H1 (cell line): ENCODE measurements around the gene TOMM6. TPM values are rescaled to one million over a fixed set of nuclear protein-coding genes. Genes with fewer than 3 reads are reported as not detected.

ENCODE experiments used
- BACH1 ChIP-seq: IDR thresholded peaks from 2 replicates; pipeline ENCODE4 v1.6.1; 2012; ENCODE audit warnings: low read length, improper control_type of control experiment
- RAD21 ChIP-seq, 2 experiments: IDR thresholded peaks in 1 of 2; conservative IDR thresholded peaks in 1 of 2; 2 replicates each; pipeline ENCODE4 v1.6.1; 2011; ENCODE audit warnings: low read depth in 2 of 2, low read length in 2 of 2, improper control_type of control experiment in 1 of 2, inconsistent platforms in 1 of 2, mild to moderate bottlenecking in 1 of 2, moderate library complexity in 1 of 2
- SP1 ChIP-seq: IDR thresholded peaks from 2 replicates; pipeline ENCODE4 v1.6.1; 2011; ENCODE audit warnings: low read depth, low read length
- TBP ChIP-seq: IDR thresholded peaks from 2 replicates; pipeline ENCODE4 v1.6.1; 2011; ENCODE audit warnings: low read depth, low read length, improper control_type of control experiment
- polyA plus RNA-seq, 7 experiments: library from polyadenylated mRNA; depleted of rRNA in 3 of 7; stranded (reverse) in 5 of 7; unstranded in 2 of 7; fragments of >200 nt in 5 of 7; fragments of 200-250 nt in 2 of 7; gene quantifications; 1 replicate in 5 of 7; 2 replicates in 1 of 7; 4 replicates in 1 of 7; pipeline versions ENCODE4 v1.2.1 to v1.2.3, GENCODE V29; 2011 to 2013; ENCODE audit warnings: missing spikeins in 2 of 7, mixed read lengths in 2 of 7
- total RNA-seq: library from RNA; stranded (reverse); fragmentation: NEBNext Ultra II Directional; extraction: Animal tissue kit (Norgen Biotek cat#: 25700); gene quantifications from 2 replicates; pipeline ENCODE4 v1.2.1, GENCODE V29; 2021
- TF ChIP-seq, protein P1 (sequence below): IDR thresholded peaks from 2 replicates; pipeline ENCODE4 v1.6.1; 2011; ENCODE audit warnings: low read length, improper control_type of control experiment

The TOMM6 gene
- total and polyA plus RNA-seq, 2 of the 8 experiments (the other 6 are each of a cell fraction or from before 2014, with no cell fraction given) = 228 to 560 TPM

- TF ChIP-seq, protein P1, sequence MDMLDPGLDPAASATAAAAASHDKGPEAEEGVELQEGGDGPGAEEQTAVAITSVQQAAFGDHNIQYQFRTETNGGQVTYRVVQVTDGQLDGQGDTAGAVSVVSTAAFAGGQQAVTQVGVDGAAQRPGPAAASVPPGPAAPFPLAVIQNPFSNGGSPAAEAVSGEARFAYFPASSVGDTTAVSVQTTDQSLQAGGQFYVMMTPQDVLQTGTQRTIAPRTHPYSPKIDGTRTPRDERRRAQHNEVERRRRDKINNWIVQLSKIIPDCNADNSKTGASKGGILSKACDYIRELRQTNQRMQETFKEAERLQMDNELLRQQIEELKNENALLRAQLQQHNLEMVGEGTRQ = no peak
- TF ChIP-seq RAD21 (IDR thresholded peaks at IDR 0.05 in 1 of 2, conservative IDR thresholded peaks at IDR 0.05 in 1 of 2; ENCODE audit: low read depth in 2 of 2, low read length in 2 of 2) = no peak
- TF ChIP-seq BACH1 = no peak
- TF ChIP-seq TBP = no peak
- TF ChIP-seq SP1 = no peak
- TF ChIP-seq, all 59 proteins: peak for 0
Measured at GRCh38 chr6:41832263-41832662, 44.8 kb downstream of the TOMM6 start (continued).
